K562 (cell line): ENCODE measurements around the gene SPEG. TPM values are rescaled to one million over a fixed set of nuclear protein-coding genes. Genes with fewer than 3 reads are reported as not detected.
A peak's percentile ranks its signal among the peaks of the same experiment; 100 is the strongest.

ENCODE experiments used
- ATAC-seq: fragments of 200-7000 bp; cut with Tn5 transposase; 3 replicates; pipeline ENCODE4 v1.9.1; 2020; ENCODE audit warnings: moderate library complexity
- BruUV-seq: library from RNA; stranded (reverse); fragments of 400-500 nt; replicated peaks from 2 replicates; lab custom pipeline; 2021; lab: Mats Ljungman, UMichigan
- CTCF ChIA-PET: fragments of 300-600 bp; formaldehyde crosslinking; extraction: SDS; loops from one replicate; lab custom pipeline; 2021; ENCODE audit warnings: low intra/inter-chr PET ratio; lab: Yijun Ruan, JAX
- POLR2A ChIA-PET: fragments of 300-600, 350-650 bp; sonication (Branson Sonifier 250); formaldehyde crosslinking; extraction: SDS; loops from one replicate; lab custom pipeline; 2021; ENCODE audit warnings: antibody characterized with exemption, inconsistent platforms; lab: Yijun Ruan, JAX
- DNase-seq, 4 experiments: peaks; one replicate each; pipeline versions ENCODE4 v3.0.0 to v3.0.0-alpha.2; 2011 to 2018; ENCODE audit warnings: low spot score in 3 of 4, mixed read lengths in 3 of 4; ENCODE audit errors: extremely low read depth in 1 of 4
- FAIRE-seq: peaks from 2 replicates; lab custom pipeline; 2011; peaks lifted over from hg19 to GRCh38; lab: Jason Lieb, UNC
- H2AFZ ChIP-seq: 2 replicates; pipeline ENCODE4 v1.6.0; 2011; ENCODE audit warnings: low read depth, low read length, control low read depth, inconsistent platforms
- H3K27ac ChIP-seq: fragments of 200-600 bp; 3 replicates; pipeline ENCODE4 v1.8.0; 2011; ENCODE audit warnings: low read depth, mild to moderate bottlenecking, control low read depth, inconsistent platforms, low read length, moderate library complexity, mixed read lengths; ENCODE audit errors: extremely low read depth
- H3K27me3 ChIP-seq, 2 experiments: fragments of 300-600 bp in 1 of 2; 2 replicates in 1 of 2; 3 replicates in 1 of 2; pipeline versions ENCODE4 v1.6.0 to v1.8.0; 2011; ENCODE audit warnings: inconsistent platforms in 2 of 2, low read length in 2 of 2, mild to moderate bottlenecking in 1 of 2, mixed read lengths in 1 of 2, moderate library complexity in 1 of 2; ENCODE audit not compliant: control insufficient read depth in 2 of 2, insufficient read depth in 2 of 2
- H3K36me3 ChIP-seq: fragments of 300-600 bp; 3 replicates; pipeline ENCODE4 v1.8.0; 2011; ENCODE audit warnings: mild to moderate bottlenecking, low read length, inconsistent platforms; ENCODE audit not compliant: control insufficient read depth, insufficient read depth
- H3K4me1 ChIP-seq, 2 experiments: fragments of 200-600 bp in 1 of 2; replicated peaks in 1 of 2; 2 replicates in 1 of 2; 3 replicates in 1 of 2; pipeline versions ENCODE4 v1.5.1 to v1.8.0; 2011; ENCODE audit warnings: inconsistent platforms in 2 of 2, low read length in 2 of 2, mild to moderate bottlenecking in 1 of 2, mixed read lengths in 1 of 2, moderate library complexity in 1 of 2; ENCODE audit not compliant: control insufficient read depth in 2 of 2, insufficient read depth in 2 of 2
- H3K4me2 ChIP-seq: 2 replicates; pipeline ENCODE4 v1.6.1; 2011; ENCODE audit warnings: low read length, control low read depth, inconsistent platforms, mixed read lengths; ENCODE audit not compliant: insufficient read depth
- H3K4me3 ChIP-seq: fragments of 200-600 bp; sonication (generic), shearing (Covaris generic); 2 replicates; pipeline ENCODE4 v1.5.1; 2016; ENCODE audit warnings: control low read depth, inconsistent platforms
- H3K79me2 ChIP-seq: fragments of 200-600 bp; 3 replicates; pipeline ENCODE4 v1.8.0; 2011; ENCODE audit warnings: low read length, inconsistent platforms; ENCODE audit not compliant: control insufficient read depth, insufficient read depth
- H3K9ac ChIP-seq, 2 experiments: 2 replicates each; pipeline versions ENCODE4 v1.6.0 to v1.6.1; 2011; ENCODE audit warnings: low read depth in 2 of 2, low read length in 2 of 2, control low read depth in 1 of 2, inconsistent platforms in 1 of 2, mild to moderate bottlenecking in 1 of 2, mixed read lengths in 1 of 2; ENCODE audit not compliant: insufficient read depth in 1 of 2
- H3K9me1 ChIP-seq: one replicate; pipeline ENCODE4 v1.6.0; 2011; ENCODE audit warnings: inconsistent platforms, mild to moderate bottlenecking, low read length, moderate library complexity; ENCODE audit not compliant: control insufficient read depth, insufficient read depth
- H3K9me3 ChIP-seq: replicated peaks from 2 replicates; pipeline ENCODE4 v1.5.1; 2011; ENCODE audit warnings: low read depth, low read length, inconsistent platforms; ENCODE audit not compliant: control insufficient read depth, insufficient read depth
- H4K20me1 ChIP-seq: replicated peaks from 2 replicates; pipeline ENCODE4 v1.6.1; 2011; ENCODE audit warnings: low read length, inconsistent platforms, mixed read lengths; ENCODE audit not compliant: control insufficient read depth, insufficient read depth
- DACH1 ChIP-seq: fragments of 450-650 bp; IDR thresholded peaks from 2 replicates; pipeline ENCODE4 v1.6.1; 2018; ENCODE audit not compliant: partially characterized antibody
- FUS ChIP-seq: fragments of 200-400 bp; formaldehyde crosslinking; optimal IDR thresholded peaks from 2 replicates; pipeline ENCODE3; 2017; ENCODE audit warnings: low read depth, low read length
- JUND ChIP-seq, 2 experiments: IDR thresholded peaks; 2 replicates in 1 of 2; 3 replicates in 1 of 2; pipeline ENCODE4 v1.6.1; 2011; ENCODE audit warnings: borderline replicate concordance in 2 of 2, low read depth in 2 of 2, low read length in 2 of 2, improper control_type of control experiment in 1 of 2, missing biosample characterization in 1 of 2, missing genetic modification characterization in 1 of 2, missing genetic modification reagents in 1 of 2
- MEIS2 ChIP-seq: fragments of 450-650 bp; IDR thresholded peaks from 2 replicates; pipeline ENCODE4 v1.6.1; 2014; ENCODE audit warnings: mild to moderate bottlenecking; ENCODE audit not compliant: partially characterized antibody
- NR2C2 ChIP-seq, 2 experiments: fragments of 200-800 bp in 1 of 2; sonication (Bioruptor generic) in 1 of 2; sonication (generic) in 1 of 2; formaldehyde crosslinking in 1 of 2; IDR thresholded peaks; 2 replicates each; pipeline versions ENCODE4 v1.6.1 to v1.8.0; 2016 to 2022; ENCODE audit warnings: mild to moderate bottlenecking in 1 of 2, missing compliant biosample characterization in 1 of 2, missing genetic modification characterization in 1 of 2, missing genetic modification reagents in 1 of 2
- ZKSCAN1 ChIP-seq: fragments of 150-350 bp; IDR thresholded peaks from 2 replicates; pipeline ENCODE4 v1.6.1; 2016; ENCODE audit warnings: low read depth, low read length
- ZNF41 ChIP-seq: fragments of 250-450 bp; sonication (Bioruptor Pico); conservative IDR thresholded peaks from 2 replicates; pipeline ENCODE4 v1.4.0; 2020; ENCODE audit warnings: mild to moderate bottlenecking
- ZNF57 ChIP-seq: fragments of 450-650 bp; formaldehyde crosslinking; IDR thresholded peaks from 2 replicates; pipeline ENCODE4 v1.4.0; 2020; ENCODE audit warnings: mild to moderate bottlenecking, moderate library complexity
- WGBS: fragments of 100-300 bp; shearing (Covaris generic); methylation state at CpG from one replicate; pipeline ENCODE4 v1.1.6; 2016; ENCODE audit warnings: low coverage, mixed read lengths; ENCODE audit not compliant: insufficient coverage; ENCODE audit errors: missing lambda C conversion rate; 5-methylcytosine and 5-hydroxymethylcytosine counted together
- in situ Hi-C: fragments of 300-500 bp; cut with MboI; formaldehyde crosslinking; loops from 4 replicates; pipeline ENCODE4 v1.15.0; 2018; ENCODE audit warnings: inconsistent platforms, mixed read lengths
- intact Hi-C: fragments of 100-400 bp; cut with micrococcal nuclease; formaldehyde crosslinking; loops from 2 replicates; pipeline ENCODE4 v1.14.2; 2022
- polyA plus RNA-seq, 8 experiments: library from polyadenylated mRNA; depleted of rRNA in 4 of 8; stranded (reverse) in 5 of 8; unstranded in 3 of 8; fragments of >200 nt; fragmentation: Nextera tagmentation in 2 of 8; fragmentation: Illumina TruSeq in 1 of 8; extraction: Ambion mirVana in 2 of 8; extraction: Trizol in 1 of 8; gene quantifications; 2 replicates each; pipeline versions ENCODE4 v1.2.1 to v1.2.3, GENCODE V29; 2011 to 2014; ENCODE audit warnings: inconsistent platforms in 1 of 8, missing spikeins in 1 of 8
- total RNA-seq, 7 experiments: library from RNA; depleted of rRNA in 6 of 7; stranded (reverse); fragments of >200 nt in 6 of 7; fragmentation: Illumina TruSeq in 2 of 7; extraction: Trizol in 2 of 7; gene quantifications; 2 replicates each; pipeline versions ENCODE4 v1.2.1 to v1.2.3, GENCODE V29; 2011 to 2021; ENCODE audit warnings: low replicate concordance in 1 of 7
- TF ChIP-seq, protein P1 (sequence below), 2 experiments: IDR thresholded peaks in 1 of 2; conservative IDR thresholded peaks in 1 of 2; 2 replicates each; pipeline ENCODE4 v1.6.1; 2016; ENCODE audit warnings: low read depth in 2 of 2, mild to moderate bottlenecking in 1 of 2, missing compliant biosample characterization in 1 of 2, missing genetic modification characterization in 1 of 2, moderate library complexity in 1 of 2
- TF ChIP-seq, protein P2 (sequence below): sonication (generic); formaldehyde crosslinking; IDR thresholded peaks from 2 replicates; pipeline ENCODE4 v1.8.0; 2022; ENCODE audit warnings: missing genetic modification reagents, mild to moderate bottlenecking, moderate library complexity, borderline replicate concordance
- TF ChIP-seq, protein P3 (sequence below): fragments of 450-650 bp; IDR thresholded peaks from 2 replicates; pipeline ENCODE4 v1.6.1; 2016
- TF ChIP-seq, protein P4 (sequence below): fragments of 200-400 bp; formaldehyde crosslinking; IDR thresholded peaks from 2 replicates; pipeline ENCODE4 v1.6.1; 2017; ENCODE audit warnings: mild to moderate bottlenecking, low read depth, low read length, moderate library complexity

SPEG gene
- total and polyA plus RNA-seq, 9 of the 15 experiments (the other 6 are each of a cell fraction or from before 2014, with no cell fraction given): 0.49 to 8.7 (median 3.0) TPM

DNA sequence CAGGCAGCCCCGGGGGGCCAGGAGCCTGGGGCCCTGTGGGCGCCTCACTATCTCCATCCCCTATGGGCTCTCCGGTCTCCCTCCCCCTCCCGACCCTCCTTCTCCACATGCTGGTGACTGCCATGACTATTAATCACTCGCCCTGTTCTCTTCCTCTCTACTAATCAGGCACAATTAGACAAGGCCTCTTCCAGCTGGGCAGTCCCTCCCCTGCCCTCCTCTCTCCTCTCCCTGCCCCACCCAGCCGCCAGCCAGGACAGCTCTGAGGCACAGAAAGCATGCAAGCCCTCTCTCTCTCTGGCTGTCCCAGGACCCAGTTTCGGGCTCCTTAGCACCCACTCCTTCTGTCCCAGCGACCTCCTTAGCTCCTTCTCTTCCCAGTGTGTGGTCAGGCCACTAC lies 85.4 kb downstream of the SPEG start:
- no peaks in the 10 kb centered on the region for H3K9me3 ChIP-seq
- no peak overlapping the region; the same call in 1 of the 2 replicates for H2AFZ ChIP-seq
- no peaks in the 10 kb centered on the region for H3K27me3 ChIP-seq
- DNase-seq (peak in 2 of 4 experiments; percentile 46 to 62), FAIRE-seq (no peak), ATAC-seq (peak; percentile 6)
- peaks cover 25% of the 10 kb centered on the region; the same call in 2 of the 3 replicates for H3K36me3 ChIP-seq
- peak overlapping the region; percentile 33 to 70; a peak in 2 of 4 replicates for H3K9ac ChIP-seq
- CTCF ChIA-PET: no interaction called here
- H3K4me1 ChIP-seq: peaks cover 69 to 88% of the 10 kb centered on the region in 2 experiments
- peaks cover 85% of the 10 kb centered on the region for H3K79me2 ChIP-seq
- intact Hi-C loops: loop anchor here (2.0 kb wide), 1 partner anchor 25 kb away; no protein-coding TSS in a partner anchor
- in situ Hi-C loops: loop anchor here (10.0 kb wide), 1 partner anchor 45 kb away; no protein-coding TSS in a partner anchor
- no peaks in the 10 kb centered on the region for H4K20me1 ChIP-seq
- POLR2A ChIA-PET: interaction anchor here (0.6 to 1.0 kb wide), 5 partner anchors 9 to 78 kb away, joined by 3 to 7 read pairs (median 4); partner anchors contain the start of gene GMPPA
- peak overlapping the region; percentile 64 for H3K4me2 ChIP-seq
- H3K4me3 ChIP-seq: no peak overlapping the region
- no CpG with 5 or more reads among the region's 8 CpGs for WGBS
- peaks cover 3% of the 10 kb centered on the region for H3K9me1 ChIP-seq
- TF ChIP-seq, protein P1, sequence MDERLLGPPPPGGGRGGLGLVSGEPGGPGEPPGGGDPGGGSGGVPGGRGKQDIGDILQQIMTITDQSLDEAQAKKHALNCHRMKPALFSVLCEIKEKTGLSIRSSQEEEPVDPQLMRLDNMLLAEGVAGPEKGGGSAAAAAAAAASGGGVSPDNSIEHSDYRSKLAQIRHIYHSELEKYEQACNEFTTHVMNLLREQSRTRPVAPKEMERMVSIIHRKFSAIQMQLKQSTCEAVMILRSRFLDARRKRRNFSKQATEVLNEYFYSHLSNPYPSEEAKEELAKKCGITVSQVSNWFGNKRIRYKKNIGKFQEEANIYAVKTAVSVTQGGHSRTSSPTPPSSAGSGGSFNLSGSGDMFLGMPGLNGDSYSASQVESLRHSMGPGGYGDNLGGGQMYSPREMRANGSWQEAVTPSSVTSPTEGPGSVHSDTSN (CRISPR knock-in tag; IDR thresholded peaks at IDR 0.05; ENCODE audit: low read depth): no peak
- TF ChIP-seq, protein P1 (tag; conservative IDR thresholded peaks at IDR 0.05; ENCODE audit: low read depth): peak; percentile 79
- no peak for TF ChIP-seq JUND (IDR thresholded peaks at IDR 0.05; ENCODE audit: borderline replicate concordance, low read depth, low read length)
- no peak for TF ChIP-seq JUND (tag; IDR thresholded peaks at IDR 0.05; ENCODE audit: borderline replicate concordance, low read depth, low read length)
- TF ChIP-seq, protein P2, sequence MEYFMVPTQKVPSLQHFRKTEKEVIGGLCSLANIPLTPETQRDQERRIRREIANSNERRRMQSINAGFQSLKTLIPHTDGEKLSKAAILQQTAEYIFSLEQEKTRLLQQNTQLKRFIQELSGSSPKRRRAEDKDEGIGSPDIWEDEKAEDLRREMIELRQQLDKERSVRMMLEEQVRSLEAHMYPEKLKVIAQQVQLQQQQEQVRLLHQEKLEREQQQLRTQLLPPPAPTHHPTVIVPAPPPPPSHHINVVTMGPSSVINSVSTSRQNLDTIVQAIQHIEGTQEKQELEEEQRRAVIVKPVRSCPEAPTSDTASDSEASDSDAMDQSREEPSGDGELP (CRISPR knock-in tag): peak; percentile 81; the same call in 1 of the 2 replicates
- no peak for TF ChIP-seq NR2C2 (CRISPR knock-in tag; IDR thresholded peaks at IDR 0.05)
- TF ChIP-seq NR2C2 (tag; IDR thresholded peaks at IDR 0.05): no peak
- TF ChIP-seq, protein P3, sequence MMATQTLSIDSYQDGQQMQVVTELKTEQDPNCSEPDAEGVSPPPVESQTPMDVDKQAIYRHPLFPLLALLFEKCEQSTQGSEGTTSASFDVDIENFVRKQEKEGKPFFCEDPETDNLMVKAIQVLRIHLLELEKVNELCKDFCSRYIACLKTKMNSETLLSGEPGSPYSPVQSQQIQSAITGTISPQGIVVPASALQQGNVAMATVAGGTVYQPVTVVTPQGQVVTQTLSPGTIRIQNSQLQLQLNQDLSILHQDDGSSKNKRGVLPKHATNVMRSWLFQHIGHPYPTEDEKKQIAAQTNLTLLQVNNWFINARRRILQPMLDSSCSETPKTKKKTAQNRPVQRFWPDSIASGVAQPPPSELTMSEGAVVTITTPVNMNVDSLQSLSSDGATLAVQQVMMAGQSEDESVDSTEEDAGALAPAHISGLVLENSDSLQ: peak; percentile 79
- peak; percentile 57 for TF ChIP-seq DACH1
- no peak for TF ChIP-seq ZNF57 (CRISPR knock-in tag)
- no peak for TF ChIP-seq FUS
- TF ChIP-seq, protein P4, sequence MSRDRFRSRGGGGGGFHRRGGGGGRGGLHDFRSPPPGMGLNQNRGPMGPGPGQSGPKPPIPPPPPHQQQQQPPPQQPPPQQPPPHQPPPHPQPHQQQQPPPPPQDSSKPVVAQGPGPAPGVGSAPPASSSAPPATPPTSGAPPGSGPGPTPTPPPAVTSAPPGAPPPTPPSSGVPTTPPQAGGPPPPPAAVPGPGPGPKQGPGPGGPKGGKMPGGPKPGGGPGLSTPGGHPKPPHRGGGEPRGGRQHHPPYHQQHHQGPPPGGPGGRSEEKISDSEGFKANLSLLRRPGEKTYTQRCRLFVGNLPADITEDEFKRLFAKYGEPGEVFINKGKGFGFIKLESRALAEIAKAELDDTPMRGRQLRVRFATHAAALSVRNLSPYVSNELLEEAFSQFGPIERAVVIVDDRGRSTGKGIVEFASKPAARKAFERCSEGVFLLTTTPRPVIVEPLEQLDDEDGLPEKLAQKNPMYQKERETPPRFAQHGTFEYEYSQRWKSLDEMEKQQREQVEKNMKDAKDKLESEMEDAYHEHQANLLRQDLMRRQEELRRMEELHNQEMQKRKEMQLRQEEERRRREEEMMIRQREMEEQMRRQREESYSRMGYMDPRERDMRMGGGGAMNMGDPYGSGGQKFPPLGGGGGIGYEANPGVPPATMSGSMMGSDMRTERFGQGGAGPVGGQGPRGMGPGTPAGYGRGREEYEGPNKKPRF: no peak
- no peak for TF ChIP-seq ZKSCAN1
- peak; percentile 84 for TF ChIP-seq MEIS2
- no peak for TF ChIP-seq ZNF41 (CRISPR knock-in tag)
- no TSS peak for BruUV-seq
- H3K27ac ChIP-seq: peak overlapping the region; percentile 89
